Adrenal gland (tissue), 12 donors: Measurements from ENCODE around the gene DONSON. TPM values are rescaled to one million over a fixed set of nuclear protein-coding genes. Genes with fewer than 3 reads are reported as not detected.

Source experiments
- DNase-seq, 7 donors: peaks; one replicate each; pipeline ENCODE4 v3.0.0-alpha.2; 2019 to 2020
- H3K27ac ChIP-seq, 5 donors: fragments of 200-600 bp; sonication (generic) in 4 of 5; 1 replicate in 3 of 5; 2 replicates in 2 of 5; pipeline versions ENCODE4 v1.5.1 to v1.8.0; 2016 to 2020; ENCODE audit warnings: mild to moderate bottlenecking in 1 of 5
- H3K27me3 ChIP-seq: fragments of 200-600 bp; 2 replicates; pipeline ENCODE4 v1.8.0; 2021
- H3K36me3 ChIP-seq, 2 donors: fragments of 200-600 bp; replicated peaks in 1 of 2; 1 replicate in 1 of 2; 2 replicates in 1 of 2; pipeline versions ENCODE4 v1.5.1 to v1.8.0; 2018 to 2022
- H3K4me1 ChIP-seq, 2 donors: fragments of 200-600 bp; replicated peaks in 1 of 2; 1 replicate in 1 of 2; 2 replicates in 1 of 2; pipeline versions ENCODE4 v1.5.1 to v1.8.0; 2018 to 2021
- H3K4me3 ChIP-seq, 4 donors: fragments of 200-600 bp; sonication (generic) in 3 of 4; one replicate each; pipeline ENCODE4 v1.5.1; 2016 to 2018
- H3K9me3 ChIP-seq, 3 donors: fragments of 200-600 bp; sonication (generic) in 1 of 3; replicated peaks in 1 of 3; 1 replicate in 2 of 3; 2 replicates in 1 of 3; pipeline versions ENCODE4 v1.5.1 to v1.8.0; 2016 to 2021
- CTCF ChIP-seq, 6 experiments: fragments of 450-650 bp in 4 of 6; fragments of 200-600 bp in 2 of 6; sonication (generic) in 1 of 6; IDR thresholded peaks; 1 replicate in 5 of 6; 2 replicates in 1 of 6; pipeline versions ENCODE4 v1.5.1 to v1.8.0; 2016 to 2021; ENCODE audit warnings: antibody characterized with exemption in 6 of 6, mild to moderate bottlenecking in 2 of 6, moderate library complexity in 1 of 6
- POLR2A ChIP-seq, 2 donors: fragments of 450-650 bp; IDR thresholded peaks; one replicate each; pipeline ENCODE4 v1.6.1; 2017; ENCODE audit warnings: antibody characterized with exemption in 2 of 2, mild to moderate bottlenecking in 2 of 2, moderate library complexity in 1 of 2
- WGBS, 4 donors: extraction: QIAGEN DNeasy Blood & Tissue Kit in 2 of 4; methylation state at CpG; one replicate each; pipeline versions ENCODE4 v1.1.5 to v1.1.7; 2013 to 2017; 5-methylcytosine and 5-hydroxymethylcytosine counted together
- intact Hi-C, 2 donors: fragments of 100-400 bp; cut with DNase I; formaldehyde crosslinking; loops; one replicate each; pipeline versions ENCODE4 v1.14.1 to v1.15.0; 2022 to 2023
- polyA plus RNA-seq, 3 donors: library from polyadenylated mRNA; stranded (reverse); fragments of 200-250 nt in 2 of 3; fragments of 350-450 nt in 1 of 3; fragmentation: Illumina TruSeq in 1 of 3; extraction: RNeasy Lipid Tissue Mini Kit (QIAGEN cat#74804) in 1 of 3; gene quantifications; one replicate each; pipeline ENCODE4 v1.2.3, GENCODE V29; 2013 to 2014
- total RNA-seq, 9 donors: library from RNA; depleted of rRNA in 4 of 9; stranded (reverse); fragments of >200 nt in 4 of 9; fragments of 120-200 nt in 1 of 9; fragmentation: NEBNext Ultra II Directional in 1 of 9; extraction: Animal tissue kit (Norgen Biotek cat#: 25700) in 1 of 9; gene quantifications; one replicate each; pipeline versions ENCODE4 v1.1.0 to v1.2.4, GENCODE V29; 2013 to 2023
- donor health status: healthy with polysubstance abuse.
- donor health status: Bipolar disorder and iron deficiency.
- donor health status: DM: yes; HTN: yes; CAD: no.
- donor health status: DM: no; HTN: no; CAD: no.
- donor health status: DM: no; HTN: no; CAD: no.
- donor health status: DM: yes; HTN: yes; CAD: no.

DONSON gene
- total and polyA plus RNA-seq, 12 donors: 3.3 to 34.3 (median 5.8) TPM

DNA sequence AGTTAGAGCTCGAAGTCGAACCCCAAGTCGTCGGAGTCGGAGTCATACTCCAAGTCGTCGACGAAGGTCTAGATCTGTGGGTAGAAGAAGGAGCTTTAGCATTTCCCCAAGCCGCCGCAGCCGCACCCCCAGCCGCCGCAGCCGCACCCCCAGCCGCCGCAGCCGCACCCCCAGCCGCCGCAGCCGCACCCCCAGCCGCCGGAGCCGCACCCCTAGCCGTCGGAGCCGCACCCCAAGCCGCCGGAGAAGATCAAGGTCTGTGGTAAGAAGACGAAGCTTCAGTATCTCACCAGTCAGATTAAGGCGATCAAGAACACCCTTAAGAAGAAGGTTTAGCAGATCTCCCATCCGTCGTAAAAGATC is 33.5 kb downstream of the DONSON start:
- 89 to 94% (median 93%) methylated on average over 28 to 32 of the region's 32 CpGs for WGBS, 4 donors

GRCh38 chr21:33554236-33554981 is 34.1 kb downstream of the DONSON start:
- intact Hi-C loops: no loop called here
- WGBS, 4 donors: 92 to 95% (median 93%) methylated on average over 18 of the region's 18 CpGs

More for the DNA sequence above, 33.5 kb downstream of the DONSON start:
- no peak for DNase-seq
- H3K27me3 ChIP-seq: no peaks in the 10 kb centered on the region
- no peaks in the 10 kb centered on the region for H3K9me3 ChIP-seq
- no peak for TF ChIP-seq CTCF (IDR thresholded peaks at IDR 0.05)
- no peak for TF ChIP-seq POLR2A (IDR thresholded peaks at IDR 0.05)
- H3K36me3 ChIP-seq: peaks cover 0 to 90% of the 10 kb centered on the region in 2 donors
- H3K4me1 ChIP-seq: peaks cover 0 to 19% of the 10 kb centered on the region in 2 donors
- H3K4me3 ChIP-seq: no peak overlapping the region
- no peak overlapping the region for H3K27ac ChIP-seq
- intact Hi-C loops: no loop called here

GRCh38 chr21:33552999-33553598 is 35.4 kb downstream of the DONSON start:
- no peak overlapping the region for H3K4me3 ChIP-seq
- no peaks in the 10 kb centered on the region for H3K27me3 ChIP-seq
- H3K9me3 ChIP-seq: no peaks in the 10 kb centered on the region
- no peak for TF ChIP-seq POLR2A (IDR thresholded peaks at IDR 0.05)
- no peak for TF ChIP-seq CTCF (IDR thresholded peaks at IDR 0.05)
- no peak for DNase-seq
- intact Hi-C loops: no loop called here
- H3K36me3 ChIP-seq: peaks cover 0 to 89% of the 10 kb centered on the region in 2 donors
- WGBS, 4 donors: 97 to 98% (median 98%) methylated on average over 7 to 12 of the region's 12 CpGs
- peaks cover 1 to 23% of the 10 kb centered on the region in 2 donors for H3K4me1 ChIP-seq
- no peak overlapping the region for H3K27ac ChIP-seq

More at GRCh38 chr21:33554236-33554981, 34.1 kb downstream of the DONSON start:
- no peak for DNase-seq
- Histone ChIP-seq H3K9me3 (no peaks in the 10 kb centered on the region), H3K27ac (no peak overlapping the region), H3K4me1 (peaks cover 0 to 19% of the 10 kb centered on the region in 2 donors), H3K36me3 (peaks cover 0 to 90% of the 10 kb centered on the region in 2 donors), H3K27me3 (no peaks in the 10 kb centered on the region), H3K4me3 (no peak overlapping the region)
- TF ChIP-seq CTCF (IDR thresholded peaks at IDR 0.05) (no peak), POLR2A (IDR thresholded peaks at IDR 0.05) (no peak)

DNA sequence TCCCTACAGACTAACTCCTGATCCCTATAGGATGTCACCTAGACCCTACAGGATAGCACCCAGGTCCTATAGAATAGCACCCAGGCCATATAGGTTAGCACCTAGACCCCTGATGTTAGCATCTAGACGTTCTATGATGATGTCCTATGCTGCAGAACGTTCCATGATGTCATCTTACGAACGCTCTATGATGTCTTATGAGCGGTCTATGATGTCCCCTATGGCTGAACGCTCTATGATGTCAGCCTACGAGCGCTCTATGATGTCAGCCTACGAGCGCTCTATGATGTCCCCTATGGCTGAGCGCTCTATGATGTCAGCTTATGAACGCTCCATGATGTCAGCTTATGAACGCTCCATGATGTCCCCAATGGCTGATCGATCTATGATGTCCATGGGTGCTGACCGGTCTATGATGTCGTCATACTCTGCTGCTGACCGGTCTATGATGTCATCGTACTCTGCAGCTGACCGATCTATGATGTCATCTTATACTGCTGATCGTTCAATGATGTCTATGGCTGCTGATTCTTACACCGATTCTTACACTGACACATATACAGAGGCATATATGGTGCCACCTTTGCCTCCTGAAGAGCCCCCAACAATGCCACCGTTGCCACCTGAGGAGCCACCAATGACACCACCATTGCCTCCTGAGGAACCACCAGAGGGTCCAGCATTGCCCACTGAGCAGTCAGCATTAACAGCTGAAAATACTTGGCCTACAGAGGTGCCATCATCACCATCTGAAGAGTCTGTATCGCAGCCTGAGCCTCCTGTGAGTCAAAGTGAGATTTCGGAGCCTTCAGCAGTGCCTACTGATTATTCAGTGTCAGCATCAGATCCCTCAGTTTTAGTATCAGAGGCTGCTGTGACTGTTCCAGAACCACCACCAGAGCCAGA is 36.1 kb downstream of the DONSON start:
- TF ChIP-seq CTCF (IDR thresholded peaks at IDR 0.05) (no peak), POLR2A (IDR thresholded peaks at IDR 0.05) (no peak)
- 98 to 99% (median 99%) methylated on average over 15 to 24 of the region's 24 CpGs for WGBS, 4 donors
- Histone ChIP-seq H3K9me3 (no peaks in the 10 kb centered on the region), H3K27me3 (no peaks in the 10 kb centered on the region), H3K36me3 (peaks cover 0 to 89% of the 10 kb centered on the region in 2 donors), H3K4me1 (peaks cover 3 to 25% of the 10 kb centered on the region in 2 donors), H3K4me3 (no peak overlapping the region), H3K27ac (no peak overlapping the region)
- DNase-seq: no peak
- intact Hi-C loops: no loop called here
